Measurements from ENCODE around the gene DNM2. TPM values are rescaled to one million over a fixed set of nuclear protein-coding genes. Genes with fewer than 3 reads are reported as not detected.

Gene DNM2
- total RNA-seq, 6 donors from 2014 or later = 238 to 744 (median 318) TPM

GRCh38 chr19:10780368-10780767 is 62.5 kb downstream of the DNM2 start:
- peaks cover 6 to 15% (median 13%) of the 10 kb centered on the region in 4 donors for H3K4me1 ChIP-seq
- no peak overlapping the region for H3K4me3 ChIP-seq
- no peaks in the 10 kb centered on the region for H3K9me3 ChIP-seq
- DNase-seq = peak in 1 of 2 donors; percentile 78
- no peaks in the 10 kb centered on the region for H3K27me3 ChIP-seq
- TF ChIP-seq EP300 (IDR thresholded peaks at IDR 0.05) = no peak
- TF ChIP-seq POLR2A (IDR thresholded peaks at IDR 0.05) = peak in 1 of 4 donors; percentile 48
- no peak for TF ChIP-seq CTCF (IDR thresholded peaks at IDR 0.05)
- peak; percentile 28 to 62 for TF ChIP-seq POLR2AphosphoS5 (IDR thresholded peaks at IDR 0.05)
- H3K27ac ChIP-seq = peak overlapping the region; percentile 58 to 83 (median 70)
- peaks cover 33 to 97% (median 89%) of the 10 kb centered on the region in 4 donors for H3K36me3 ChIP-seq
- ATAC-seq (ENCODE audit: low FRiP score in 2 of 2) = peak; percentile 79 to 96
- WGBS, 2 donors = 59 to 62% methylated on average over 4 to 6 of the region's 6 CpGs

GRCh38 chr19:10782795-10783194 is 64.9 kb downstream of the DNM2 start:
- H3K4me3 ChIP-seq = no peak overlapping the region
- peak overlapping the region in 1 of 4 donors; percentile 46 for H3K27ac ChIP-seq
- no peaks in the 10 kb centered on the region for H3K27me3 ChIP-seq
- TF ChIP-seq CTCF (IDR thresholded peaks at IDR 0.05) (no peak), POLR2A (IDR thresholded peaks at IDR 0.05) (no peak), POLR2AphosphoS5 (IDR thresholded peaks at IDR 0.05) (no peak), EP300 (IDR thresholded peaks at IDR 0.05) (no peak)
- no peaks in the 10 kb centered on the region for H3K9me3 ChIP-seq
- DNase-seq = peak in 1 of 2 donors; percentile 38
- WGBS, 2 donors = 62 to 80% methylated on average over 12 to 13 of the region's 13 CpGs
- H3K4me1 ChIP-seq = peaks cover 6 to 15% (median 13%) of the 10 kb centered on the region in 4 donors
- H3K36me3 ChIP-seq = peaks cover 43 to 97% (median 88%) of the 10 kb centered on the region in 4 donors
- no peak for ATAC-seq (ENCODE audit: low FRiP score in 2 of 2)

GRCh38 chr19:10784257-10784656 is 66.4 kb downstream of the DNM2 start:
- H3K4me1 ChIP-seq = peaks cover 6 to 15% (median 13%) of the 10 kb centered on the region in 4 donors
- H3K9me3 ChIP-seq = no peaks in the 10 kb centered on the region
- 55 to 70% methylated on average over 10 of the region's 10 CpGs for WGBS, 2 donors
- peak overlapping the region; percentile 28 to 80 (median 63) for H3K27ac ChIP-seq
- H3K36me3 ChIP-seq = peaks cover 51 to 99% (median 88%) of the 10 kb centered on the region in 4 donors
- TF ChIP-seq EP300 (IDR thresholded peaks at IDR 0.05) = no peak
- TF ChIP-seq POLR2A (IDR thresholded peaks at IDR 0.05) = no peak
- no peak for TF ChIP-seq POLR2AphosphoS5 (IDR thresholded peaks at IDR 0.05)
- no peak for TF ChIP-seq CTCF (IDR thresholded peaks at IDR 0.05)
- H3K4me3 ChIP-seq = no peak overlapping the region
- DNase-seq (peak in 1 of 2 donors; percentile 79), ATAC-seq (ENCODE audit: low FRiP score in 2 of 2) (peak; percentile 70 to 74)
- no peaks in the 10 kb centered on the region for H3K27me3 ChIP-seq

- peaks cover 54 to 100% (median 92%) of the 10 kb centered on the region in 4 donors for H3K36me3 ChIP-seq
- 96 to 99% methylated on average over 7 to 8 of the region's 8 CpGs for WGBS, 2 donors
Observed at GRCh38 chr19:10788146-10788545, 70.3 kb downstream of the DNM2 start.

More at GRCh38 chr19:10788146-10788545, 70.3 kb downstream of the DNM2 start:
- no peaks in the 10 kb centered on the region for H3K27me3 ChIP-seq
- peak overlapping the region in 1 of 4 donors; percentile 17 for H3K27ac ChIP-seq
- TF ChIP-seq POLR2A (IDR thresholded peaks at IDR 0.05) (no peak), CTCF (IDR thresholded peaks at IDR 0.05) (no peak), POLR2AphosphoS5 (IDR thresholded peaks at IDR 0.05) (no peak), EP300 (IDR thresholded peaks at IDR 0.05) (no peak)
- ATAC-seq (ENCODE audit: low FRiP score in 2 of 2) = no peak
- no peak for DNase-seq
- no peak overlapping the region for H3K4me3 ChIP-seq
- no peaks in the 10 kb centered on the region for H3K9me3 ChIP-seq
- H3K4me1 ChIP-seq = peaks cover under 1 to 12% (median 6%) of the 10 kb centered on the region in 4 donors
